Measurements from ENCODE around the gene DENND4B. TPM values are rescaled to one million over a fixed set of nuclear protein-coding genes. Genes with fewer than 3 reads are reported as not detected.

The DENND4B gene
- total and polyA plus RNA-seq, 9 of the 15 experiments (the other 6 are each of a cell fraction or from before 2014, with no cell fraction given): 9.5 to 80.5 (median 23.1) TPM

- no peak for TF ChIP-seq ZNF277 (CRISPR knock-in tag; IDR thresholded peaks at IDR 0.05; ENCODE audit: borderline replicate concordance)
- peak; percentile 50; the same call in 1 of the 2 replicates for TF ChIP-seq TFAP4 (CRISPR knock-in tag; IDR thresholded peaks at IDR 0.05; ENCODE audit: borderline replicate concordance)
- no peak for TF ChIP-seq CGGBP1 (CRISPR knock-in tag; IDR thresholded peaks at IDR 0.05)
- peak; percentile 35; the same call in 1 of the 2 replicates for TF ChIP-seq RBFOX2 (IDR thresholded peaks at IDR 0.05; ENCODE audit: low read depth, low read length)
- TF ChIP-seq SMARCA4 (IDR thresholded peaks at IDR 0.05): peak; percentile 83
- TF ChIP-seq DDX20 (tag; IDR thresholded peaks at IDR 0.05; ENCODE audit: low read depth): no peak
- 0 out of 2 replicates have a peak, but pooled peaks have one; percentile 18 for TF ChIP-seq CBFA2T3 (IDR thresholded peaks at IDR 0.05)
- TF ChIP-seq PURB (CRISPR knock-in tag; IDR thresholded peaks at IDR 0.05; ENCODE audit: low read depth): no peak
- TF ChIP-seq ZNF239 (CRISPR knock-in tag; IDR thresholded peaks at IDR 0.05): no peak
- TF ChIP-seq POLR2AphosphoS5 (IDR thresholded peaks at IDR 0.05; ENCODE audit: control insufficient read depth, insufficient read depth, low read depth, low read length): peak; percentile 65; the same call in 1 of the 2 replicates
- peak; percentile 45; the same call in 1 of the 2 replicates for TF ChIP-seq ZBTB40 (IDR thresholded peaks at IDR 0.05)
- TF ChIP-seq ZBTB40 (CRISPR knock-in tag; IDR thresholded peaks at IDR 0.05): no peak
- TF ChIP-seq NFIX (CRISPR knock-in tag; IDR thresholded peaks at IDR 0.05; ENCODE audit: low read depth): no peak
- TF ChIP-seq HLTF (IDR thresholded peaks at IDR 0.05): peak; percentile 69; the same call in 1 of the 2 replicates
- TF ChIP-seq ASH1L (IDR thresholded peaks at IDR 0.05; ENCODE audit: borderline replicate concordance, low read depth, partially characterized antibody): peak; percentile 20
- 0 out of 4 replicates have a peak, but pooled peaks of 1 of the 2 experiments have one; percentile 32 for TF ChIP-seq FOXK2 (conservative IDR thresholded peaks at IDR 0.05 in 1 of 2, IDR thresholded peaks at IDR 0.05 in 1 of 2; ENCODE audit: low read depth in 2 of 2)
- TF ChIP-seq PHB2 (IDR thresholded peaks at IDR 0.05; ENCODE audit: low read depth): no peak
These were observed 38.9 kb upstream of the DENND4B start (continued) for GRCh38 chr1:153985341-153985912.

Data from K562 (cell line).